HG02759 (cell line): ENCODE measurements around the gene PRDM16.

Experiments
- ATAC-seq: cut with Tn5 transposase; IDR thresholded peaks from one replicate; pipeline ENCODE4 v1.9.1; 2021; ENCODE audit warnings: mild to moderate bottlenecking, moderate library complexity; ENCODE audit not compliant: unreplicated experiment

Gene PRDM16

GRCh38 chr1:3174487-3175247, 105.7 kb downstream of the PRDM16 start:
- no peak for ATAC-seq

GRCh38 chr1:3175486-3175885, 106.5 kb downstream of the PRDM16 start:
- ATAC-seq = no peak

- ATAC-seq = no peak
Observed at GRCh38 chr1:3176028-3176427, 107.0 kb downstream of the PRDM16 start.

GRCh38 chr1:3176820-3177219, 107.8 kb downstream of the PRDM16 start:
- no peak for ATAC-seq

- ATAC-seq = no peak
Observed at GRCh38 chr1:3178279-3178678, 109.3 kb downstream of the PRDM16 start.

GRCh38 chr1:3179471-3179870, 110.5 kb downstream of the PRDM16 start:
- no peak for ATAC-seq

- no peak for ATAC-seq
Observed at GRCh38 chr1:3180915-3181314, 111.9 kb downstream of the PRDM16 start.

GRCh38 chr1:3181956-3182355, 113.0 kb downstream of the PRDM16 start:
- no peak for ATAC-seq

GRCh38 chr1:3183411-3183810, 114.4 kb downstream of the PRDM16 start:
- no peak for ATAC-seq

GRCh38 chr1:3183813-3184212, 114.8 kb downstream of the PRDM16 start:
- no peak for ATAC-seq

- no peak for ATAC-seq
Observed at GRCh38 chr1:3184666-3185065, 115.7 kb downstream of the PRDM16 start.

GRCh38 chr1:3185896-3186525, 117.0 kb downstream of the PRDM16 start:
- no peak for ATAC-seq

GRCh38 chr1:3186526-3186921, 117.5 kb downstream of the PRDM16 start:
- no peak for ATAC-seq

GRCh38 chr1:3187415-3188149, 118.6 kb downstream of the PRDM16 start:
- ATAC-seq = no peak

- no peak for ATAC-seq
Observed at GRCh38 chr1:3188150-3188971, 119.4 kb downstream of the PRDM16 start.

GRCh38 chr1:3190256-3191041, 121.4 kb downstream of the PRDM16 start:
- no peak for ATAC-seq

GRCh38 chr1:3192361-3192760, 123.4 kb downstream of the PRDM16 start:
- no peak for ATAC-seq

GRCh38 chr1:3192825-3193224, 123.8 kb downstream of the PRDM16 start:
- no peak for ATAC-seq

GRCh38 chr1:3193811-3194210, 124.8 kb downstream of the PRDM16 start:
- ATAC-seq = no peak

- ATAC-seq = no peak
Observed at GRCh38 chr1:3194760-3195479, 125.9 kb downstream of the PRDM16 start.
